ENCODE measurements around the gene LTN1.

LTN1 gene

GRCh38 chr21:28884481-28884880 lies 108.2 kb downstream of the LTN1 start:
- peak; percentile 36 for DNase-seq (ENCODE audit: low read depth)
- H3K4me3 ChIP-seq (ENCODE audit: low read length): peak overlapping the region; percentile 82
- no peak for TF ChIP-seq CTCF (conservative IDR thresholded peaks at IDR 0.05; ENCODE audit: low read length)

- TF ChIP-seq CTCF (conservative IDR thresholded peaks at IDR 0.05; ENCODE audit: low read length): no peak
- no peak for DNase-seq (ENCODE audit: low read depth)
- peak overlapping the region; percentile 82 for H3K4me3 ChIP-seq (ENCODE audit: low read length)
Observed at GRCh38 chr21:28883931-28884330, 108.7 kb downstream of the LTN1 start.

- no peak overlapping the region for H3K4me3 ChIP-seq (ENCODE audit: low read length)
- no peak for DNase-seq (ENCODE audit: low read depth)
- no peak for TF ChIP-seq CTCF (conservative IDR thresholded peaks at IDR 0.05; ENCODE audit: low read length)
Observed at GRCh38 chr21:28882345-28882744, 110.3 kb downstream of the LTN1 start.
